ENCODE measurements around the gene PIEZO2.
"Not testable (repeated sequence)": the region's sequence is repeated elsewhere in the genome, so short reads cannot be mapped to it uniquely, and the experiment has no call there.

DNA sequence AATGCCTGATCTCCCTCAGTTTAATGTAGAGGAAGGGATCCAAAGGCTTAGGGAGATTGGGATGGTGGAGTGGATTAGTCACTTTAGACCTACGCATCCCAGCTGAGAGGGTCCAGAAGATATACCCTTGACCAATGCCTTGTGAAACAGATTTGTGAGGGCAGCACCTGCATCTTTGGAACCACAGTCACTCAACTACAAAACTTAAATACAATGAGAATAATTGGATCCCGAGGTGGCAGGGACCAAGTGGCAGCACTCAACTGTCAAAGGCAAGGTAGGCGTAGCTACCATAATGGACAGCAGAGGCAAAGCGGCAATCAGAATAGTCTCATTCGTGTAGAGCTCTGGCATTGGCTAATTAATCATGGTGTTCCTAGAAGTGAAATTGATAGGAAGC lies 20.3 kb downstream of the PIEZO2 start:
- not testable (repeated sequence) for TF ChIP-seq EZH2 (IDR thresholded peaks at IDR 0.05); POLR2AphosphoS5 (IDR thresholded peaks at IDR 0.05; ENCODE audit: borderline replicate concordance, low read depth, low read length)

All from SK-N-MC (cell line).